ENCODE results near the gene TPSAB1.

DNA sequence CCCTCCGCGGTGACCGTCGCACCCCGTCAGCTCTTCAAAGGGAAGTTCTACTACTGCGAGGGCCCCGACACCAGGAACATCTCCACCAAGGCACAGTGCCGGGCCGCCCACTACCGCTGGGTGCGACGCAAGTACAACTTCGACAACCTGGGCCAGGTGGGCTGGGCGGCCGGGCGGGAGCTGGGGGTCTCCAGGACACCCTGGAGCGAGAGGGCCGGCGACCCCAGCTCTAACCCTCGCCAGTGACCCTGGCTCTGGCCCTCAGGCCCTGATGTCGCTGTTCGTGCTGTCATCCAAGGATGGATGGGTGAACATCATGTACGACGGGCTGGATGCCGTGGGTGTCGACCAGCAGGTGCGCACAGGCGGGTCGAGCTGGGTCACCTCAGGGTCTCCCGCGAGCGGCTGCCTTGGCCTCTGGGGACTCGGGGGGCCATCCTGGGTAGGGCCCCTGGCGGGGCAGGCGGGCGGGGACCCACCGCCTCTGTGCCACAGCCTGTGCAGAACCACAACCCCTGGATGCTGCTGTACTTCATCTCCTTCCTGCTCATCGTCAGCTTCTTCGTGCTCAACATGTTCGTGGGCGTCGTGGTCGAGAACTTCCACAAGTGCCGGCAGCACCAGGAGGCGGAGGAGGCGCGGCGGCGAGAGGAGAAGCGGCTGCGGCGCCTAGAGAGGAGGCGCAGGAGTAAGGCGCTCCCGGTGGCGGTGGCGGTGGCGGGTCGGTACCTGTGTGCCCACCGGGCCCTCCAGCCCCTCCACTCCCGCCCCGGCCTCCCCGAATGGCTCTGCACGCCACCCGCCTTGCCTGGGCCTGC lies 28.8 kb upstream of the TPSAB1 start:
- TF ChIP-seq, protein P1, sequence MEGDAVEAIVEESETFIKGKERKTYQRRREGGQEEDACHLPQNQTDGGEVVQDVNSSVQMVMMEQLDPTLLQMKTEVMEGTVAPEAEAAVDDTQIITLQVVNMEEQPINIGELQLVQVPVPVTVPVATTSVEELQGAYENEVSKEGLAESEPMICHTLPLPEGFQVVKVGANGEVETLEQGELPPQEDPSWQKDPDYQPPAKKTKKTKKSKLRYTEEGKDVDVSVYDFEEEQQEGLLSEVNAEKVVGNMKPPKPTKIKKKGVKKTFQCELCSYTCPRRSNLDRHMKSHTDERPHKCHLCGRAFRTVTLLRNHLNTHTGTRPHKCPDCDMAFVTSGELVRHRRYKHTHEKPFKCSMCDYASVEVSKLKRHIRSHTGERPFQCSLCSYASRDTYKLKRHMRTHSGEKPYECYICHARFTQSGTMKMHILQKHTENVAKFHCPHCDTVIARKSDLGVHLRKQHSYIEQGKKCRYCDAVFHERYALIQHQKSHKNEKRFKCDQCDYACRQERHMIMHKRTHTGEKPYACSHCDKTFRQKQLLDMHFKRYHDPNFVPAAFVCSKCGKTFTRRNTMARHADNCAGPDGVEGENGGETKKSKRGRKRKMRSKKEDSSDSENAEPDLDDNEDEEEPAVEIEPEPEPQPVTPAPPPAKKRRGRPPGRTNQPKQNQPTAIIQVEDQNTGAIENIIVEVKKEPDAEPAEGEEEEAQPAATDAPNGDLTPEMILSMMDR (conservative IDR thresholded peaks at IDR 0.05 in 1 of 2, IDR thresholded peaks at IDR 0.05 in 1 of 2; ENCODE audit: extremely low read depth in 1 of 2, insufficient read depth in 1 of 2, low read depth in 1 of 2, low read length in 2 of 2): no peak
- no peak for TF ChIP-seq EZH2 (IDR thresholded peaks at IDR 0.05; ENCODE audit: borderline replicate concordance, low read length)

Measured in mammary epithelial cell (primary cell).